Ascending aorta (tissue), 2 donors: ENCODE results near the gene GPR55. TPM values are rescaled to one million over a fixed set of nuclear protein-coding genes. Genes with fewer than 3 reads are reported as not detected.

Source experiments
- DNase-seq, 2 donors: peaks; one replicate each; pipeline ENCODE4 v3.0.0-alpha.2; 2019; ENCODE audit warnings: low spot score in 2 of 2
- H3K27ac ChIP-seq, 2 donors: fragments of 200-600 bp; sonication (generic); one replicate each; pipeline ENCODE4 v1.5.1; 2016 to 2017; ENCODE audit warnings: mild to moderate bottlenecking in 1 of 2
- H3K27me3 ChIP-seq: fragments of 200-600 bp; sonication (generic); one replicate; pipeline ENCODE4 v1.5.1; 2017
- H3K36me3 ChIP-seq, 2 donors: fragments of 200-600 bp; sonication (generic); one replicate each; pipeline ENCODE4 v1.5.1; 2016
- H3K4me1 ChIP-seq, 2 donors: fragments of 200-600 bp; sonication (generic); one replicate each; pipeline ENCODE4 v1.5.1; 2016 to 2017; ENCODE audit warnings: mild to moderate bottlenecking in 1 of 2
- H3K4me3 ChIP-seq, 2 donors: fragments of 200-600 bp; sonication (generic); one replicate each; pipeline ENCODE4 v1.5.1; 2016 to 2017; ENCODE audit warnings: mild to moderate bottlenecking in 1 of 2
- H3K9me3 ChIP-seq, 2 donors: fragments of 200-600 bp; sonication (generic); one replicate each; pipeline ENCODE4 v1.5.1; 2016
- CTCF ChIP-seq, 3 experiments: fragments of 200-600 bp in 2 of 3; fragments of 450-650 bp in 1 of 3; sonication (generic) in 2 of 3; IDR thresholded peaks; one replicate each; pipeline ENCODE4 v1.5.1; 2016 to 2019; ENCODE audit warnings: antibody characterized with exemption in 3 of 3, mild to moderate bottlenecking in 1 of 3, moderate library complexity in 1 of 3
- intact Hi-C: fragments of 100-400 bp; cut with DNase I; formaldehyde crosslinking; loops from one replicate; pipeline ENCODE4 v1.15.1; 2023
- total RNA-seq: library from RNA; depleted of rRNA; stranded (reverse); fragments of >200 nt; gene quantifications from one replicate; pipeline ENCODE4 v1.1.0, GENCODE V29; 2016

The GPR55 gene
- total RNA-seq, 1 donor from 2014 or later: not detected

GRCh38 chr2:230904856-230905447 is 20.1 kb downstream of the GPR55 start:
- intact Hi-C loops: no loop called here
- DNase-seq: peak in 1 of 2 donors; percentile 37
- TF ChIP-seq CTCF (IDR thresholded peaks at IDR 0.05): no peak

GRCh38 chr2:230903231-230904150 is 21.6 kb downstream of the GPR55 start:
- no peak overlapping the region for H3K27ac ChIP-seq
- intact Hi-C loops: no loop called here
- peak in 1 of 2 donors; percentile 22 for DNase-seq
- H3K4me3 ChIP-seq: no peak overlapping the region
- no peaks in the 10 kb centered on the region for H3K27me3 ChIP-seq
- H3K9me3 ChIP-seq: no peaks in the 10 kb centered on the region
- H3K4me1 ChIP-seq: no peaks in the 10 kb centered on the region
- no peaks in the 10 kb centered on the region for H3K36me3 ChIP-seq
- no peak for TF ChIP-seq CTCF (IDR thresholded peaks at IDR 0.05)

More at GRCh38 chr2:230904856-230905447, 20.1 kb downstream of the GPR55 start:
- H3K9me3 ChIP-seq: no peaks in the 10 kb centered on the region
- H3K4me3 ChIP-seq: no peak overlapping the region
- no peaks in the 10 kb centered on the region for H3K36me3 ChIP-seq
- H3K27ac ChIP-seq: no peak overlapping the region
- no peaks in the 10 kb centered on the region for H3K27me3 ChIP-seq
- H3K4me1 ChIP-seq: no peaks in the 10 kb centered on the region

GRCh38 chr2:230902180-230902899 is 22.7 kb downstream of the GPR55 start:
- Histone ChIP-seq H3K27ac (no peak overlapping the region), H3K4me3 (no peak overlapping the region), H3K27me3 (no peaks in the 10 kb centered on the region), H3K4me1 (no peaks in the 10 kb centered on the region), H3K9me3 (no peaks in the 10 kb centered on the region), H3K36me3 (no peaks in the 10 kb centered on the region)
- DNase-seq: peak in 1 of 2 donors; percentile 50
- TF ChIP-seq CTCF (IDR thresholded peaks at IDR 0.05): peak in 1 of 3 experiments; percentile 37
- intact Hi-C loops: no loop called here

GRCh38 chr2:230901006-230901405 is 24.0 kb downstream of the GPR55 start:
- no peaks in the 10 kb centered on the region for H3K4me1 ChIP-seq
- no peaks in the 10 kb centered on the region for H3K27me3 ChIP-seq
- H3K36me3 ChIP-seq: no peaks in the 10 kb centered on the region
- no peak overlapping the region for H3K27ac ChIP-seq
- intact Hi-C loops: no loop called here
- no peak for DNase-seq
- no peaks in the 10 kb centered on the region for H3K9me3 ChIP-seq
- TF ChIP-seq CTCF (IDR thresholded peaks at IDR 0.05): no peak
- H3K4me3 ChIP-seq: no peak overlapping the region

GRCh38 chr2:230900336-230900995 is 24.6 kb downstream of the GPR55 start:
- Histone ChIP-seq H3K27ac (no peak overlapping the region), H3K9me3 (no peaks in the 10 kb centered on the region), H3K4me3 (no peak overlapping the region), H3K4me1 (no peaks in the 10 kb centered on the region), H3K36me3 (no peaks in the 10 kb centered on the region), H3K27me3 (no peaks in the 10 kb centered on the region)
- TF ChIP-seq CTCF (IDR thresholded peaks at IDR 0.05): no peak
- intact Hi-C loops: no loop called here
- DNase-seq: peak in 1 of 2 donors; percentile 41
